Tibial nerve (tissue), 4 donors: ENCODE results near the gene FRYL. TPM values are rescaled to one million over a fixed set of nuclear protein-coding genes. Genes with fewer than 3 reads are reported as not detected.

Experiments
- DNase-seq, 2 donors: peaks; one replicate each; pipeline ENCODE4 v3.0.0-alpha.2; 2019; ENCODE audit warnings: low spot score in 2 of 2
- H3K27ac ChIP-seq, 4 donors: fragments of 200-600 bp; sonication (generic) in 3 of 4; one replicate each; pipeline ENCODE4 v1.5.1; 2017 to 2019; ENCODE audit warnings: mild to moderate bottlenecking in 1 of 4
- H3K27me3 ChIP-seq, 2 donors: fragments of 200-600 bp; sonication (generic) in 1 of 2; one replicate each; pipeline versions ENCODE4 v1.5.1 to v1.6.0; 2017 to 2019
- H3K36me3 ChIP-seq, 3 donors: fragments of 200-600 bp; sonication (generic); one replicate each; pipeline ENCODE4 v1.5.1; 2018 to 2019
- H3K4me1 ChIP-seq, 4 donors: fragments of 200-600 bp; sonication (generic) in 3 of 4; one replicate each; pipeline ENCODE4 v1.5.1; 2017 to 2019
- H3K4me3 ChIP-seq, 4 donors: fragments of 200-600 bp; sonication (generic) in 3 of 4; one replicate each; pipeline ENCODE4 v1.5.1; 2017 to 2019; ENCODE audit warnings: mild to moderate bottlenecking in 1 of 4, moderate library complexity in 1 of 4
- H3K9me3 ChIP-seq, 4 donors: fragments of 200-600 bp; sonication (generic) in 3 of 4; one replicate each; pipeline ENCODE4 v1.5.1; 2017 to 2019
- CTCF ChIP-seq, 5 experiments: fragments of 200-600 bp in 3 of 5; fragments of 450-650 bp in 2 of 5; sonication (generic) in 3 of 5; IDR thresholded peaks; one replicate each; pipeline ENCODE4 v1.5.1; 2016 to 2019; ENCODE audit warnings: antibody characterized with exemption in 5 of 5, mild to moderate bottlenecking in 3 of 5, moderate library complexity in 2 of 5
- EP300 ChIP-seq, 2 donors: sonication (generic); formaldehyde crosslinking; IDR thresholded peaks; one replicate each; pipeline ENCODE4 v1.6.1; 2017; ENCODE audit warnings: antibody characterized with exemption in 2 of 2, mild to moderate bottlenecking in 1 of 2
- POLR2A ChIP-seq, 2 donors: fragments of 450-650 bp; IDR thresholded peaks; one replicate each; pipeline ENCODE4 v1.6.1; 2017; ENCODE audit warnings: antibody characterized with exemption in 2 of 2, mild to moderate bottlenecking in 2 of 2, moderate library complexity in 2 of 2
- WGBS, 2 donors: methylation state at CpG; one replicate each; pipeline ENCODE4 v1.1.5; 2018; 5-methylcytosine and 5-hydroxymethylcytosine counted together
- total RNA-seq, 4 donors: library from RNA; depleted of rRNA; stranded (reverse); fragments of >200 nt; gene quantifications; one replicate each; pipeline ENCODE4 v1.1.0, GENCODE V29; 2016

The FRYL gene
- total RNA-seq, 4 donors from 2014 or later: 88.3 to 122 (median 99.7) TPM

GRCh38 chr4:48575964-48576363 is 204.1 kb downstream of the FRYL start:
- DNase-seq: no peak
- no peak overlapping the region for H3K4me3 ChIP-seq
- no peaks in the 10 kb centered on the region for H3K27me3 ChIP-seq
- WGBS, 2 donors: 88 to 90% methylated on average over 6 of the region's 6 CpGs
- H3K4me1 ChIP-seq: peaks cover 0 to 4% (median 0%) of the 10 kb centered on the region in 4 donors
- H3K9me3 ChIP-seq: no peaks in the 10 kb centered on the region
- no peak overlapping the region for H3K27ac ChIP-seq
- H3K36me3 ChIP-seq: peaks cover 0 to 50% (median 16%) of the 10 kb centered on the region in 3 donors
- TF ChIP-seq CTCF (IDR thresholded peaks at IDR 0.05): no peak
- TF ChIP-seq EP300 (IDR thresholded peaks at IDR 0.05): no peak
- TF ChIP-seq POLR2A (IDR thresholded peaks at IDR 0.05): no peak

- no peak for DNase-seq
- no peaks in the 10 kb centered on the region for H3K27me3 ChIP-seq
- WGBS, 2 donors: 86 to 87% methylated on average over 1 of the region's 1 CpG
- no peak overlapping the region for H3K27ac ChIP-seq
- no peaks in the 10 kb centered on the region for H3K9me3 ChIP-seq
- H3K36me3 ChIP-seq: peaks cover 0 to 86% (median 16%) of the 10 kb centered on the region in 3 donors
- no peak overlapping the region for H3K4me3 ChIP-seq
- H3K4me1 ChIP-seq: no peaks in the 10 kb centered on the region
- TF ChIP-seq EP300 (IDR thresholded peaks at IDR 0.05) (no peak), CTCF (IDR thresholded peaks at IDR 0.05) (no peak), POLR2A (IDR thresholded peaks at IDR 0.05) (no peak)
Measured at GRCh38 chr4:48571471-48571870, 208.6 kb downstream of the FRYL start.

- Histone ChIP-seq H3K27me3 (no peaks in the 10 kb centered on the region), H3K4me3 (no peak overlapping the region), H3K9me3 (no peaks in the 10 kb centered on the region), H3K27ac (no peak overlapping the region), H3K36me3 (peaks cover 0 to 88% (median 16%) of the 10 kb centered on the region in 3 donors), H3K4me1 (no peaks in the 10 kb centered on the region)
- TF ChIP-seq POLR2A (IDR thresholded peaks at IDR 0.05): no peak
- no peak for TF ChIP-seq EP300 (IDR thresholded peaks at IDR 0.05)
- no peak for TF ChIP-seq CTCF (IDR thresholded peaks at IDR 0.05)
- no peak for DNase-seq
- WGBS, 2 donors: 94% methylated on average over 9 of the region's 9 CpGs
Measured at GRCh38 chr4:48570646-48571220, 209.3 kb downstream of the FRYL start.

GRCh38 chr4:48566034-48566384 is 214.1 kb downstream of the FRYL start:
- peaks cover 0 to 94% (median under 1%) of the 10 kb centered on the region in 3 donors for H3K36me3 ChIP-seq
- H3K27me3 ChIP-seq: no peaks in the 10 kb centered on the region
- H3K27ac ChIP-seq: no peak overlapping the region
- no peaks in the 10 kb centered on the region for H3K4me1 ChIP-seq
- no peak for DNase-seq
- WGBS, 2 donors: 60 to 77% methylated on average over 3 of the region's 3 CpGs
- H3K4me3 ChIP-seq: no peak overlapping the region
- TF ChIP-seq CTCF (IDR thresholded peaks at IDR 0.05) (no peak), EP300 (IDR thresholded peaks at IDR 0.05) (no peak), POLR2A (IDR thresholded peaks at IDR 0.05) (no peak)
- no peaks in the 10 kb centered on the region for H3K9me3 ChIP-seq

- H3K36me3 ChIP-seq: peaks cover 0 to 94% (median 5%) of the 10 kb centered on the region in 3 donors
- H3K27me3 ChIP-seq: no peaks in the 10 kb centered on the region
- no peaks in the 10 kb centered on the region for H3K9me3 ChIP-seq
- H3K4me1 ChIP-seq: no peaks in the 10 kb centered on the region
- DNase-seq: no peak
- WGBS, 2 donors: 94 to 95% methylated on average over 5 of the region's 5 CpGs
- TF ChIP-seq CTCF (IDR thresholded peaks at IDR 0.05) (no peak), EP300 (IDR thresholded peaks at IDR 0.05) (no peak), POLR2A (IDR thresholded peaks at IDR 0.05) (no peak)
- no peak overlapping the region for H3K4me3 ChIP-seq
- no peak overlapping the region for H3K27ac ChIP-seq
Measured at GRCh38 chr4:48565362-48566033, 214.6 kb downstream of the FRYL start.
